ENCODE data around the gene ATP2C2.
"Not testable (repeated sequence)": the region's sequence is repeated elsewhere in the genome, so short reads cannot be mapped to it uniquely, and the experiment has no call there.

ATP2C2 gene

DNA sequence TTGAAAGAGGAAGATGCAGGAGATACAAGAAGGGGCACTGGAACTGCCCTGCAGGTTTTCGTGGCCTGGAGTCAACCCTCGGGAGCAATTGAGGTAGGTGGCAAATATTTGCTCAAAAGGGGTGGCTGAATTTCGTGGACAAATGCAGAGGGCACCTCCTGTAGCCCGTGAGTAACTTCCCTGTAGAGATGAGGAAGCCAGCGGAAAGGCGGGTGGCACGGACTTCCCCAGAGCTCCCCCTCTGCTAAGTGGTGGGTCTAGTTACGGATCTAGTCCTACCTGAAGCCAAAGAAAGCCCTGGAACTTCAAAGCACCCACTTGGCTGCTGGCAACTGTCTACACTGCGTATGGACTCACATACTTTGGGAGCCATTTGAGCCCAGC, 1.0 kb upstream of the ATP2C2 start:
- DNase-seq (ENCODE audit: low read depth) = no peak

DNA sequence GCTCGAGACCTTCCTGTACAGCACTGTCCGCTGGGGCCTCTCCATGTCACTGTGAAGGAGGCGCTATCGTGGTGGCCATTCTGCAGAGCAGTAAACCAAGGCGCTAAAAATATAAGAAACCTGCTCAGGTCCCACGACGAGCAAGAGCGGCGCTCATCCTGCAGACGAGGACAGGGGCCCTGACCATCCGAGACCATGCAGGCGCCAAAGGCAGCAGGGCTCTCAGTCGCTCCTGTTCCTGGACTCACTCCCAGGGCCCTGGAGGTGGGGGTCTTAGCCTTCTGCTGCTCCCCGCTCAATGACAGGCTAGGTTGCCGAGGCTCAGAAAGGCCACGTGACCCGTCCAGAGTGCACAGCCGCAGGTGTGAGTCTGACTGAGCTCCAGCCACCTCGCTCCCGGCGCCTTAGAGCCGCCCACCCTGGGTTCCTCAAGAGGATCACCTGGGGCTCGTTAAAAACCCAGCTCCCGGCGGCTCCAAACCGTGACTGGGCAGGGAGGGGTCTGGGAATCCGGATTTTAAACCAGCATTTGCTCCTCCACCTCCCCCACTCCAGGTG, 509 bp upstream of the ATP2C2 start:
- DNase-seq (ENCODE audit: low read depth) = no peak

DNA sequence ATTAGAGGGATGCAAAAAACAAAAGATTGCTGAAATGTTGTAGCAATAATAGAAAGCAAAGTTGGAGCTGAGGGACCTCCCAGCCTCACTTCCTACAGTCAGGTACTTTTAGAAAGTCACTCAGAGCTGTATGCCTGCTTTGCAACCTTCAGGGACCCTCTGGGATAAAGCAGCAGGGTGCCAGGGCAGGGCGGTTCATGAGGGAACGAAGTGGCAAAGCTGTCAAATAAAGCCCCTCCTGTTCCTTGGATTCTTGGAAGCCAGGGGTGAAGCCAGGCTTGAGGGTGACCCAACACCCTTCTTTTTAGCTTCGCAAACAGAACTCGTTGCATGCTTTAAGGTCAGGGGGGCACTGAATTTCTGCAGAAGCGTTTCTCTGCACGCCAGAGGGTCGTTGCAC, 767 bp downstream of the ATP2C2 start:
- DNase-seq (ENCODE audit: low read depth) = no peak

DNA sequence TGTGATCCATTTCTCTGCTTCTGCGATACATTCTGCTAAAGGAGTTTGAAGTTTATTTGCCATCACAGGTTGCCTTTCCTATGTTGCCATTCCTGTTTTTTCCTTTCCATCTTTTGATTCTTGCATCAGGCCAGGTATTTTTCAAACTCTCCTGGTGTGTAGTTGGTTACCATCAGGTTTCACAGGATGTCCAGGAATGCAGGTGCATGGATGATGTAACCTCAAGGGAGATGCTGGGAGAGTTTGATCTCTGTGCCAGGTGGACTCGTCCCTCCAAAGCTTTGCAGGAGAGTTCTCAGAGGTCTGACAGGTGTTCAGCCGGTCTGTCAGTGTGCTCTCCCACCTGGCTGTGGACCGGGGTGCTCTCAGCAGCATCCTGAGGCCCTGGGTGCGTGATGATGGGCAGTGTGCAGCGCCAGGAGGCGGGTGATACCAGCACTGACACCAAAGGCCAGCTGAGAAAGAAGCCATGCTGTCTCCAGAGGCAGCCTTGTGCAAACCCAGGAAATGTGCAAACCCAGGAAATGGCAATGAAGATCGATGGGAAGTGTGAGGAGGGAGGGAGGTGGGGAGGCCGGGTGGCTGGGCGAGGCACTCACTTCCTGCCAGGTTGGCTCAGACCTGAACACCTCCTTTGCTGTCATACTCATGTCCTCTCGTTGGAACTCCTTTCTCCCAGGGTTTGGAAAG, 1.7 kb downstream of the ATP2C2 start:
- no peak for DNase-seq (ENCODE audit: low read depth)

DNA sequence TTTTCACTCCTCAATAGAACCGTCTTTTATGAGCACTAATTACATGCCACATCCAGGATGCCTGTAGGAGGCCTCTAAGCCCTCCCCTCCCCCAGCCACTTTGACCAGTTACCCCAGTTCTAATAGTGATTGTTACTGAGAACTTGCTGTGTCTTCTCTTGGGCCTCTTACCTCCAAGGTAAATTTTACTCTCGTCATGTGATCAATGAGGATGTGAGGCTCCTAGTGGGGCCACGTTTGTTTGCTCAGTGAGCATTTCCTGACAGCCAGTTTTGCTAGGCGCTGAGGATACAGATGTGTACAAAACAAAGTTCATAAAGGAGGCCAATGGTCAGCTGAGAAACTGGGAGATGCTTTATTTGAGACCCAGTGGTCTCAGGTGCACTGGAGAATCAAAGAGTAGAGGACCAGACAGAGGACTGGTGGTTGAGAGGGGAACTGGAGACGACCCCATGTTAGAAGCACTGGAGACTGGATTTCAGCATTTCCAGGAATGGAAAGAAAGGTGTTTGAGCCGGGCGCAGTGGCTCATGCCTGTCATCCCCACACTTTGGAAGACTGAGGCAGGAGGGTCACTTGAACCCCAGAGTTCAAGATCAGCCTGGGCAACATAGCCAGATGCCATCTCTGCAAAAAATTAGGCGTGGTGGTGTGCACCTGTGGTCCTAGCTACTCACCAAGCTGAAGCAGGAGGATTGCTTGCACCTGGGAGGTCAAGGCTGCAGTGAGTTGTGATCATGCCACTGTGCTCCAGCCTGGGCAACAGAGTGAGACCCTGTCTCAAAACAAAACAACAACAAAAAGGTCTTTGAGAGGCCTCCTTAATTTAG, 2.6 kb downstream of the ATP2C2 start:
- no peak for DNase-seq (ENCODE audit: low read depth)

DNA sequence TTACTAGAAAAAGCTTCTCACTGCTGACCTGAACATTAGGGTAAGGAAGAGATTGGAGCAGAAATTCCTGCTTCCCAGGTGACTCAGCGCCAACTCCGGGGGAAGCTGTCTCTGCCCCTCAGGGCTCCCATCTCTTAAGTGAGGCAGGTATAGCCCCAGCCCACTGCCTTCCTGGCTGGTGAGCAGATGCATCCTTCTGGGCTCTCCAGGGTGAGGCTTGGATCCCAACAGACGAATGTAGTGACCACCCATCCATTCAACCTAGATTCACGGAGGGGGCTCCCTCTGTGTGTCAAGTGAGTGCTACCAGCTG, 3.2 kb downstream of the ATP2C2 start:
- DNase-seq (ENCODE audit: low read depth) = no peak

DNA sequence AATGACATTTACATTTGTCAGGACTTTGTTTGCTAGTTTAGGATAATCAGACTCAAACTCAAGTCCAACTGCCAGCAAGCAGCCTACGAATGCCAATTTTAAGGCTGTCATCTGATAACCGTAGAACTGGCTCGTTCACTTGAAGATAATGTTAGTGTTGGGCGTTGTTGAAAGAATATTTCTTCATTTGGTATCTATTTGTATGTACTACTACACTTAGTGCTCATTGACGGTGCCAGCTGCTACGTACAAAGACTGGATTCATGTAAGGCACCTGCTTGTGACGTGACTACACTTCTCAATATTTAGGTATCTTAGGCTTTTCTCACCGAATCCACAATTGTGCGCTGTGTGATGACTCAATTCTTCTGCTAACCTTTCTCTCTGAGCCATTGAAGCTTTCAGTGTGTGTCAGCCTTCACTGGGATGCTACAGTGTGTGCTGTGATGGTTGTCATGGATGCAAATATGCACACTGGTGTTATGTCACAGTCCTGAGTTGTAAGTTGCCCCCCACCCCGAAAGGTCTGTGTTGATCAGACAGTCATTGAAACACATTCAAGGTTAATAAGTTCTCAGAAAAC, 5.7 kb downstream of the ATP2C2 start:
- DNase-seq (ENCODE audit: low read depth) = no peak

DNA sequence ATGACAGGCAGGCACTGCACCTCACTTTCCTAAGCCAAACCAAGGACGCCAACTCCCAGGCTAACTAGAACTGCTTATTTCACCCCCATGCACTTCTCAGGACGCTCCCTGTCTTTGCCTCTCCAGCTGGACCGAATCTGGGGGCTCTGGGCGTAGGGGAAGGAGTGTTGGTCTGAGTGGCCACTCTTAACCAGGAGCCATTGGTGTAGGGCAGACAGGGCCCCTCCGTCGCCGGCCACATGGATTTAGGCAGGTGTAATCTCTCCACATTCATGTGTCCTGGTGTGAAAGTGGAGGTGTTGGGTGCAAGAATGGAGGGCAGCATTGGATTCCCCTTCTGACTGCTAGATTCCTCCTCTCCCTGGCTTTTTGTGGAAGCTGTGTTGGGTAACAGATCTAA, 9.8 kb downstream of the ATP2C2 start:
- DNase-seq (ENCODE audit: low read depth) = no peak

DNA sequence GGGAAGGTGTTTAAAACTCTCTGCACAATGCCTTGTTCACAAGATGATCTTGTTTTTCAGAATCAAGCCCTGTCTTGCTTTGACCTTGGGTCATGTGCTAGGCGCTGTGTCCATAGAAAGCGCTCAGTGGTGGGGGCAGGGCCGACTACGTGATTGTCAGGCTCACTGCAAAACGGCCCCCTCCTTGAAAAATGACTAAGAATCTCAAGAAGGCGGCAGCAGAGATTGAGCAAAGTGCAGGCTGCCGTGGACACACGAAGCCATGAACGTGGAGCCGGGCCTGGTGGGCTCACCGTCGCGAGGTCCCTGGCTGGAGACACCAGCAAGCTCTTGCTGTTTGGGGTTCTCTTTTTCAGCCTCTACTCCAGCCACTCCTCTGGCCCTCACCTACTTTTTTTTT, 10.2 kb downstream of the ATP2C2 start:
- no peak for DNase-seq (ENCODE audit: low read depth)

DNA sequence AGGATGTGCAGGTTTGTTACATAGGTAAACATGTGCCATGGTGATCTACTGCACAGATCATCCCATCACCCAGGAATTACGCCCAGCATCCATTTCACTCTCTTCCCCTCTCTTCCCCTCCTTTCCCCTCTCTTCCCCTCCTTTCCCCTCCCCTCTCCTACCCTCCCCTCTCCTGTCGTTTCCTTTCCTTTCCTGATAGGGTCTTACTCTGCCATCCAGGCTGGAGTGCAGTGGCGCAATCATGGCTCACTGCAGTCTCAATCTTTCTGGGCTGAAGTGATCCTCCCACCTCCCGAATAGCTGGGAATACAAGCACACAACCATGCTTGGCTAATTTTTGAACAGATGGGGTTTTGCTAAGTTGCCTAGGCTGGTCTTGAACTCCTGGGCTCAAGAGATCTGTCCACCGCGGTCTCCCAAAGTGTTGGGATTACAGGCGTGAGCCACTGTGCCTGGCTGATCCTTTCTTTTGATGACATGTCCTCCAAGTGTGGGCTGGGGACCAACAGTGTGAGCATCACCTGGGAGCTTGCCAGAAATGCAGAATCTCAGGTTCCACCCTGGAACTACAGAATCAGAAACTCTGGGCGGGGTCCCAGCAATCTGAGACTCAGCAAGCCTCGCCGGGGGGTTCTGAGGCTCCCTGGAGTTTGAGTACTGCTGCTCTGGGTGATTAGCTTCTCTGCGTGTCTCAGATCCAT, 10.8 kb downstream of the ATP2C2 start:
- no peak for DNase-seq (ENCODE audit: low read depth)

DNA sequence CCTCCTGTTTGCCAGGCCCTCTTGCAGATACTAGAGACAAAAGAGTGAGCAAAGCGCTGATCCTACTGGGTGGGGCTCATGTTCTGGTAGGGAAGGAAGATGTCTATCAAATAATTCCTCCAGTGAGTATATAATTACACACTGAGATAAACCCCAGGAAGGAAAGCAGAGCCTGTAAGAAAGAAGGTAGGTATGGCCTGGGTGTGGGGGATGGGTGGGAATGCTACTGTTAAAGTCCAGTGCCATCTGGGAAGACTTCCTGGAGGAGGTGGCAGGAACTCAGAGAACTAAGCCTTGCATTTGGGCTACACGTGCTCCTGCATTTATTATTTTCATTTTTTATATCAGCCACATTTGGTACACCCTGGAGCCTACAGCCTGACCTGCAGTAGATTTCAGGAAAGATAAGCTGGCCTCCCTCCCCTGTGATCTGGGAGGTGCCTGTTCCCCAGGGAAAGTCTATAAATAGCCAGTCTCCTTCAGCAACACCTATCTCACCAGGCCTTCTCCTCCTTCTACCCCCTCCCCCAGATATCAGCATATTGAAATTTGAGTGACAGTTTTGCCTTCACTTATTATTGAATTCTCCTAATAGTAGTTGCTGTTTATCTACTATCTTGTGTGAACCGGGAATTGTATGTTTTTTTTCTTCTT, 11.5 kb downstream of the ATP2C2 start:
- DNase-seq (ENCODE audit: low read depth) = no peak

DNA sequence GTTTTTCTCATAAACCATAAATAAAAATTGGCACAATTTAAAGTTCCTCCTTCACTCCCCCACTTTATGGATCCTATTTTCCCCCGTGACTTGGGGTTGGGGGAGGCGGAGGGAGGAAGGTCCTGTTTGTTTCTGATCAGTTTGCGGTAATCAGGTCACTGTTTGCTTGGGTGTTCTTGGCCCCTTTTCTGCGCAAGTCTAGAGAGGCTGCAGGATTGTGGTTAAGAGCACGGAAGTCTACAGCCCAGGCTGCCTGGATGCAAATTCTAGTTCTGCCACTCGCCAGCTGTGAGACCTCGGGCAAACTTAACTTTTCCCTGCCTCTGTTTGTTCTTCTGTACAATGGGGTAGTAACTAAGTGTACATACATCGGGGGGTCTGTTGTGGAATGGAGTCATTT, 12.1 kb downstream of the ATP2C2 start:
- DNase-seq (ENCODE audit: low read depth) = no peak

DNA sequence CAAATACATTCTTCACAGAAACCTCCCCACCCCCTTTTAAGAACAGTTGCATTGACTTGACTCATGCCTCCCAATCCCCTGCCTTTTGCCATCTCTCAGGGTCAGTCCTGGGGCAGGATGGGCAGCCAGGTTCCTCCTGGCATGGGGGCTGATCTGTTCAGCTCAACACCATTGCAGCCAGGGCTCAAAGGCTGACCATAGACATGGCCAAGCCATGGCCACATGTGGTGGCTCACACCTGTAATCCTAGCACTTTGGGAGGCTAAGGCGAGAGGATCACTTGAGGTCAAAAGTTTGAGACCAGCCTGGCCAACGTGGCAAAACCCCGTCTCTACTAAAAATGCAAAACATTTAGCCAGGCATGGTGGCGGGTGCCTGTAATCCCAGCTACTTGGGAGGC, 14.1 kb downstream of the ATP2C2 start:
- DNase-seq (ENCODE audit: low read depth) = no peak

DNA sequence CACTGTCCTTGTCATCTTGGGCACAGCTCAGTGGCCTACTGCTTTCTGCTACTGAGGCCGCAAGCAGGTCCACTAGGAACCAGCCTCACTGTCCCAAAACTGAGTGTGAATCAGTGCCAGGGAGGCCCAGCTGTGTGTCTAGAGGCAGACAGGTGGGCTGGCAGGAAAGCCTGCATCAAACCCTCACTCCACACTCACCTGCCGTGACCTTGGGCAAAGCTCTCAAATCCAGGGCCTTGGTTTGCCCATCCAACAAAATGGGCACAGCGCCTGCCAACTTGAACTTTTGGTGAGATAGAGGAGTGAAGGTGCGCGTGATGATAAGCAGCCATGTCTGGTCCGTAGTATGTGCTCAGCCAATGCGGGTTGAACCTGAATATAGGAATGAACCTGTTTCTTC, 14.8 kb downstream of the ATP2C2 start:
- no peak for DNase-seq (ENCODE audit: low read depth)

DNA sequence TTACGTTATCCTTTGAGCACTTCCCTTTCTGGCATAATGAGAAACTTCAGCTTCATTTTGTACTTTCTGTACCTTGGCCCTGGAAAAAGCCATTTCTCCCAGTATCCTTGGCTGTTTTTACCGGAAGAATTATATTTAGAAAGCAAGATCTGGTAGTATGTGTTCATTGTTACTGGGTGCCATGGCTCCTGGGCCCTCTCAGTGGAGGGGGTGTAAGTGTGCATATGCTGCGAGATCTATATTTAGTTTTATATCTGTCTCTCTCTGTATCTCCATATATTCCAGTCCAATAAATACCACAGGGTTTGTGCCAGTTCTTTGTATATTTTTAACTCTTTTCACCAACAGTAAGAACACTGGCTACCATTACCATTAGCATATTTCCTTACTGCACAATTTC, 17.7 kb downstream of the ATP2C2 start:
- no peak for DNase-seq (ENCODE audit: low read depth)

DNA sequence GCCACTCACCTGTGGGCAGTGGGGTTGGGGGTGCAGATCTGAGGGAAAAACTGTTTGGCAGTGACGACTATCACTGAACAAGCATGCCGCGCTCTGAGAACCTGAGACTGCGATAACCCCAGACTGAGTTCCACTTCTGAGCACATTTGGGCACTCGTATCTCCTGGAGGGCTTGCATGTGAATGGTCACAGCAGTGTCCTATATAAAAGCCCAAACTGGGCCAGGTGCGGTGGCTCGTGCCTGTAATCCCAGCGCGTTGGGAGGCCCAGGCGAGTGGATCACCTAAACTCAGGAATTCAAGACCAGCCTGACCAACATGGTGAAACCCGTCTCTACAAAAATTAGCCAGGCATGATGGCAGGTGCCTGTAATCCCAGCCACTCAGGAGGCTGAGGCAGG, 18.7 kb downstream of the ATP2C2 start:
- no peak for DNase-seq (ENCODE audit: low read depth)

DNA sequence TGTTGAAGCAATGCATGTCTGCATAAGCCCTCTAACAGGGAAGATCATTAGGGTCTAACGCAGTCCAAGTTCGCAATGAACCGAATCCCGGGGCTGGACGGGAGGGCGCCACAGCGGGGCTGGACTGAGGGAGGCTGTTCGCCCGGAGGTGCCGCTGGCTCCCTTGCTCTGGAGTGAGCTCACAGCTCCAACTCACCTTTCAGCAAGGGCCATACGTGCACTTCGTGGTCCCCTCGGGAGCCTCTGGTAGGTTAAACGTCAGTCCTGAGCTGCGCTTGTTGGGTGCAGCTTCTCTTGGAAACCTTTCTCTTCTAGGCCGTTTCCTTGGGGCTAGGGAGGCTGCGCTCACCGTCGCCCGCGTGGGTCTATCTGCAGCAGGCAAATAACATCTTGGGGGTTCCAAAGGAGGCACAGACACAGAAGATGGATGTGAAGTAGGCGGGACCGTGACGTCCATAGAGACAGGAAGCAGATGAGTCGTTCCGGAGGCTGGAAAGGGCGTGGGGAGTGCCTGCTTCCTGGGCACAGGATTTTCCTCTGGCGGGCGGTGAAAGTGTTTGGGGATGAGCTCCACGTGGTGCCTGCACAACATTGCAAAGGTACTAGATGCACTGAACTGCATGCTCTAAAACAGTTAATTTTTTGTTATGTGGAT, 21.9 kb downstream of the ATP2C2 start:
- no peak for DNase-seq (ENCODE audit: low read depth)

DNA sequence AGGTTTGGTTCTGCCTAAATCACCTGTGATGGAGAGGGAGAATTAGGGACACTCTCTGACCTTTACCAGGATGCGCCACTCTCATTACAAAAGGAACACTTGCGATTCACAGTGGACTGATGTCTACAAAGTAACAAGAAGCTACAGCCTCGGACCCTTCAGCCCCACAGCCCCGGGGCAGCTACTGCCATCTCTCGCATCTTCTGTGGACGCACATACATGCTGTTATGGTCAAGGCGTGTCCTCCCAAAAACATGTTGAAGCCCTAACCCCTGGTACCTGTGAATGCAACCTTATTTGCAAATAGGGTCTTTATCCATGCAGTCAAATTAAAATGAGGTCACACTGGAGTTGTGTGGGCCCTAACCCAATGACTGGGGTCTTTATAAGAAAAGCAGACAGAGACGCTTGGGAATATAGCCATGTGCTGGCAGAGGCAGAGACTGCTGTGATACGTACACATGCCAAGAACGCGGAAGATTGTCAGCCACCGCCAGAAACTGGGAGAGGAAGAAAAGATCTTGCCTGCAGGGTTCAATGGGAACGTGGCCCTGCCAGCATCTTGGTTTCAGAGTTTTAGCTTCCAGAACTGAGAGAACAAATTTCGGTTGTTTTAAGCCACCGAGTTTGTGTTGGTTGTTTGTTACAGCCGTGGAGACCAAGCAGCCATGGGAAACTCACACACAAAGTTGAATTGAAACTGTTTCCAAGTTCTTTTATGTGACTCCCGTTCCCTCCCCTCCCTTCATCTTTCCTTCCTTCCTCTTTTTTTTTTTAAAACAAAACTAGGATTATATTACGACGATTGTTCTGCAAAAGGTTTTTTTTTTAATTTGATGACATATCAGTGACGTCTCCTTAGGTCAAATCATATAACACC, 23.1 kb downstream of the ATP2C2 start:
- no peak for DNase-seq (ENCODE audit: low read depth)

DNA sequence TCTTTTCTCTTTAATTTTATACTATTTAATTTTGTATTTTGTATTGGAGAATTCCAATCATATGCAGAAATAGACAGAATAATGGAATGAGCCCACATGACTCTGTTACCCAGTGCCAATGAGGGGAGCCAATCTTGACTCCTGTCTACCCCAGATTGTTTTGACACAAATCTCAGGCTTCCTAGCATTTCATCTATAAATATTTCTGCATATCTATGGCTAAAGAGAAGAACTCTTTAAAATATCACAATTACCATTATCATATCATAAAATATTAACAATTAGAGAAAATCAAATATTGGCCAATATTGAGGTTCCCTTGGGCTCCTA, 23.7 kb downstream of the ATP2C2 start:
- DNase-seq (ENCODE audit: low read depth) = no peak

DNA sequence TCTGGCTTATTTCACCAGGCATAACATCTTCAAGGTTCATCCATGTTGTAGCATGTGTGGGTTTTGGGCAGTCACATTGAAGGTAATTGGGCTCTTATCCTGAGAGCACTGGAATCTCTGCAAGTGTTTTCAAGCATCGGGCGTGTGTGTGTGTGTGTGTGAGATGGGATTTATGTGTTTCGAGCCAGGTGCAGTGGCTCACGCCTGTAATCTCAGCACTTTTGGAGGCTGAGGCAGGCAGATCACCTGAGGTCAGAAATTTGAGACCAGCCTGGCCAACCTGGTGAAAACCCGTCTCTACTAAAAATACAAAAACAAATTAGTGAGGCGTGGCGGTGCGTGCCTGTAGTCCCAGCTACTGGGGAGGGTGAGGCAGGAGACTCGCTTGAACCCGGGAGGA, 27.7 kb downstream of the ATP2C2 start:
- not testable (repeated sequence) for DNase-seq (ENCODE audit: low read depth)

DNA sequence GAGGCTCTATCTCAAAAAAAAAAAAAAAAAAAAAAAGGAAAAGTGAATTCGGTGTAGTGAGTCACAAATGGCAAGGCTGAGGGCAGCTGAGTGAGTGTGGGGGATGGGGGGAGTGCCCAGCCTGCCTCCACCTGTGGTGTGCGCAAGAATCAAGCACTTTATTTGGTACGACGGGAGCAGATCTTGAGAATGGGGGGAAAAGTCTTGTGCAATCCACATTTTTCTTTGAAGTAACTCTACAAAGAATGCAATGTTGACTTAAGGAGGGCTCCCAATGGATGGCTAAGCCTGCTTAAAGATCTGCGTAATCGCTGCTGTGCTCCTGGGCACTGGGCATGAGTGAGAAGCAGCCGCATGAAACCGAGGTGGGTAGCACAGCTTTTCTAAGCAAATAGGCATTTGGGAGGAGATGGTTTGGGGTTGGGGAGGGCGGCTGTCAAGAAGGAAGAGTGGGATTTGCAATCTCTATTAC, 28.2 kb downstream of the ATP2C2 start:
- no peak for DNase-seq (ENCODE audit: low read depth)
